CD14-positive monocyte (primary cell): ENCODE measurements around the gene SOX5. TPM values are rescaled to one million over a fixed set of nuclear protein-coding genes. Genes with fewer than 3 reads are reported as not detected.

ENCODE experiments used
- DNase-seq, 3 donors: peaks; one replicate each; pipeline ENCODE4 v3.0.0-alpha.2; 2011 to 2022
- H2AFZ ChIP-seq: 2 replicates; pipeline ENCODE4 v1.6.0; 2012; ENCODE audit warnings: mild to moderate bottlenecking, low read depth, low read length, inconsistent platforms; ENCODE audit not compliant: insufficient read depth, poor library complexity, severe bottlenecking
- H3K27ac ChIP-seq, 2 donors: 1 replicate in 1 of 2; 2 replicates in 1 of 2; pipeline ENCODE4 v1.5.1; 2012 to 2013; ENCODE audit warnings: low read length in 2 of 2, control low read depth in 1 of 2, inconsistent platforms in 1 of 2, low read depth in 1 of 2, mild to moderate bottlenecking in 1 of 2
- H3K27me3 ChIP-seq, 2 donors: one replicate each; pipeline versions ENCODE4 v1.6.0 to v1.6.1; 2011 to 2013; ENCODE audit warnings: low read length in 2 of 2; ENCODE audit not compliant: control insufficient read depth in 2 of 2, insufficient read depth in 2 of 2
- H3K36me3 ChIP-seq, 2 donors: replicated peaks in 1 of 2; 1 replicate in 1 of 2; 2 replicates in 1 of 2; pipeline versions ENCODE4 v1.5.1 to v1.6.1; 2012 to 2013; ENCODE audit warnings: low read length in 2 of 2, control low read depth in 1 of 2, inconsistent platforms in 1 of 2, mild to moderate bottlenecking in 1 of 2; ENCODE audit not compliant: insufficient read depth in 2 of 2, control insufficient read depth in 1 of 2
- H3K4me1 ChIP-seq, 2 donors: 1 replicate in 1 of 2; 2 replicates in 1 of 2; pipeline versions ENCODE4 v1.5.1 to v1.6.1; 2012 to 2013; ENCODE audit warnings: low read length in 2 of 2, control low read depth in 1 of 2, inconsistent platforms in 1 of 2, mild to moderate bottlenecking in 1 of 2, moderate library complexity in 1 of 2; ENCODE audit not compliant: insufficient read depth in 2 of 2, control insufficient read depth in 1 of 2
- H3K4me2 ChIP-seq: replicated peaks from 2 replicates; pipeline ENCODE3; 2012; ENCODE audit warnings: low read length, moderate library complexity, mild to moderate bottlenecking; ENCODE audit not compliant: poor library complexity, severe bottlenecking; ENCODE audit errors: extremely low read depth
- H3K4me3 ChIP-seq, 3 experiments: fragments of 200-600 bp in 1 of 3; sonication (generic) in 1 of 3; replicated peaks in 1 of 3; 1 replicate in 2 of 3; 2 replicates in 1 of 3; pipeline ENCODE4 v1.5.1; 2011 to 2013; ENCODE audit warnings: low read length in 3 of 3, mild to moderate bottlenecking in 3 of 3, control low read depth in 2 of 3, low read depth in 2 of 3, inconsistent platforms in 1 of 3, moderate library complexity in 1 of 3
- H3K79me2 ChIP-seq: 2 replicates; pipeline ENCODE4 v1.6.0; 2012; ENCODE audit warnings: mild to moderate bottlenecking, control low read depth, inconsistent platforms, low read length, moderate library complexity; ENCODE audit not compliant: insufficient read depth
- H3K9ac ChIP-seq: 2 replicates; pipeline ENCODE4 v1.6.0; 2017; ENCODE audit warnings: low read length, mild to moderate bottlenecking; ENCODE audit not compliant: insufficient read depth, poor library complexity, severe bottlenecking
- H3K9me3 ChIP-seq, 2 donors: replicated peaks in 1 of 2; 1 replicate in 1 of 2; 2 replicates in 1 of 2; pipeline versions ENCODE4 v1.5.1 to v1.6.1; 2012 to 2013; ENCODE audit warnings: low read length in 2 of 2, control low read depth in 1 of 2; ENCODE audit not compliant: control insufficient read depth in 1 of 2, insufficient read depth in 1 of 2
- H4K20me1 ChIP-seq: 2 replicates; pipeline ENCODE4 v1.6.0; 2012; ENCODE audit warnings: mild to moderate bottlenecking, low read length, control low read depth, moderate library complexity; ENCODE audit not compliant: insufficient read depth
- H3K27ac Mint-ChIP-seq, 7 donors: one replicate each; pipeline ENCODE4 v1.8.0; 2020; ENCODE audit warnings: mild to moderate bottlenecking in 7 of 7, mixed read lengths in 7 of 7, moderate library complexity in 6 of 7, inconsistent platforms in 2 of 7
- H3K27me3 Mint-ChIP-seq, 3 donors: one replicate each; pipeline ENCODE4 v1.8.0; 2021 to 2022; ENCODE audit warnings: low read depth in 3 of 3, mild to moderate bottlenecking in 3 of 3, mixed read lengths in 3 of 3, moderate library complexity in 3 of 3, inconsistent platforms in 1 of 3
- H3K36me3 Mint-ChIP-seq, 2 donors: one replicate each; pipeline ENCODE4 v1.8.0; 2020; ENCODE audit warnings: mixed read lengths in 2 of 2, inconsistent platforms in 1 of 2, mild to moderate bottlenecking in 1 of 2
- H3K4me1 Mint-ChIP-seq: one replicate; pipeline ENCODE4 v1.8.0; 2020; ENCODE audit warnings: mild to moderate bottlenecking, mixed read lengths
- H3K4me3 Mint-ChIP-seq, 2 donors: one replicate each; pipeline ENCODE4 v1.8.0; 2020; ENCODE audit warnings: mild to moderate bottlenecking in 2 of 2, mixed read lengths in 2 of 2, moderate library complexity in 1 of 2
- H3K9me3 Mint-ChIP-seq, 7 donors: one replicate each; pipeline ENCODE4 v1.8.0; 2020 to 2022; ENCODE audit warnings: mixed read lengths in 7 of 7, mild to moderate bottlenecking in 6 of 7, moderate library complexity in 6 of 7, inconsistent platforms in 2 of 7
- CTCF ChIP-seq: fragments of 200-600 bp; IDR thresholded peaks from one replicate; pipeline ENCODE4 v1.8.0; 2022; ENCODE audit warnings: antibody characterized with exemption, mild to moderate bottlenecking
- WGBS: methylation state at CpG from one replicate; pipeline ENCODE4 v1.1.5; 2013; ENCODE audit warnings: missing lambda C conversion rate; ENCODE audit not compliant: insufficient coverage; 5-methylcytosine and 5-hydroxymethylcytosine counted together
- intact Hi-C, 2 donors: fragments of 100-400 bp; cut with micrococcal nuclease; formaldehyde crosslinking; loops; one replicate each; pipeline versions ENCODE4 v1.15.0 to v1.15.1; 2023
- polyA plus RNA-seq, 3 donors: library from polyadenylated mRNA; depleted of rRNA in 1 of 3; unstranded in 2 of 3; stranded (reverse) in 1 of 3; fragments of 300-500 nt in 2 of 3; fragments of >200 nt in 1 of 3; fragmentation: Illumina TruSeq in 2 of 3; gene quantifications; 1 replicate in 2 of 3; 2 replicates in 1 of 3; pipeline ENCODE4 v1.2.3, GENCODE V29; 2012 to 2021

Gene SOX5
- polyA plus RNA-seq, 3 donors = not detected

GRCh38 chr12:23810329-23810902 is 139.1 kb downstream of the SOX5 start:
- no peaks in the 10 kb centered on the region for H3K4me1 ChIP-seq
- H3K4me3 Mint-ChIP-seq = no peak overlapping the region

GRCh38 chr12:23803540-23803939 is 145.9 kb downstream of the SOX5 start:
- DNase-seq = no peak
- H3K9ac ChIP-seq = no peak overlapping the region
- H3K4me2 ChIP-seq = no peak overlapping the region
- intact Hi-C loops = no loop called here
- no peak overlapping the region for H3K27ac ChIP-seq
- H3K9me3 ChIP-seq = no peaks in the 10 kb centered on the region
- Mint-ChIP-seq H3K27me3 (peaks cover 0 to 3% (median 1%) of the 10 kb centered on the region in 3 donors), H3K36me3 (no peaks in the 10 kb centered on the region), H3K27ac (no peak overlapping the region), H3K9me3 (peaks cover 0 to 7% (median 2%) of the 10 kb centered on the region in 7 donors), H3K4me1 (no peaks in the 10 kb centered on the region), H3K4me3 (no peak overlapping the region)
- H3K4me1 ChIP-seq = no peaks in the 10 kb centered on the region
- no CpG with 5 or more reads among the region's 2 CpGs for WGBS
- no peak overlapping the region for H2AFZ ChIP-seq
- H3K4me3 ChIP-seq = no peak overlapping the region
- no peaks in the 10 kb centered on the region for H3K27me3 ChIP-seq
- no peaks in the 10 kb centered on the region for H4K20me1 ChIP-seq
- no peaks in the 10 kb centered on the region for H3K79me2 ChIP-seq
- no peaks in the 10 kb centered on the region for H3K36me3 ChIP-seq
- TF ChIP-seq CTCF = no peak

More at GRCh38 chr12:23810329-23810902, 139.1 kb downstream of the SOX5 start:
- Histone ChIP-seq H2AFZ (no peak overlapping the region), H4K20me1 (no peaks in the 10 kb centered on the region), H3K9me3 (no peaks in the 10 kb centered on the region), H3K4me2 (no peak overlapping the region), H3K4me3 (no peak overlapping the region), H3K36me3 (no peaks in the 10 kb centered on the region), H3K9ac (no peak overlapping the region), H3K27ac (no peak overlapping the region), H3K79me2 (no peaks in the 10 kb centered on the region), H3K27me3 (no peaks in the 10 kb centered on the region)
- no peaks in the 10 kb centered on the region for H3K4me1 Mint-ChIP-seq
- no peaks in the 10 kb centered on the region for H3K36me3 Mint-ChIP-seq
- intact Hi-C loops = no loop called here
- H3K27me3 Mint-ChIP-seq = no peaks in the 10 kb centered on the region
- TF ChIP-seq CTCF = no peak
- H3K27ac Mint-ChIP-seq = no peak overlapping the region
- 45% methylated on average over 2 of the region's 3 CpGs for WGBS
- H3K9me3 Mint-ChIP-seq = peaks cover 0 to 2% (median 0%) of the 10 kb centered on the region in 7 donors
- DNase-seq = no peak
